Kidney glomerular epithelial cell (primary cell): Measurements from ENCODE around the gene SHC3.

Experiments
- DNase-seq: peaks from one replicate; lab custom pipeline; 2025; lab: John Stamatoyannopoulos, UW

SHC3 gene

DNA sequence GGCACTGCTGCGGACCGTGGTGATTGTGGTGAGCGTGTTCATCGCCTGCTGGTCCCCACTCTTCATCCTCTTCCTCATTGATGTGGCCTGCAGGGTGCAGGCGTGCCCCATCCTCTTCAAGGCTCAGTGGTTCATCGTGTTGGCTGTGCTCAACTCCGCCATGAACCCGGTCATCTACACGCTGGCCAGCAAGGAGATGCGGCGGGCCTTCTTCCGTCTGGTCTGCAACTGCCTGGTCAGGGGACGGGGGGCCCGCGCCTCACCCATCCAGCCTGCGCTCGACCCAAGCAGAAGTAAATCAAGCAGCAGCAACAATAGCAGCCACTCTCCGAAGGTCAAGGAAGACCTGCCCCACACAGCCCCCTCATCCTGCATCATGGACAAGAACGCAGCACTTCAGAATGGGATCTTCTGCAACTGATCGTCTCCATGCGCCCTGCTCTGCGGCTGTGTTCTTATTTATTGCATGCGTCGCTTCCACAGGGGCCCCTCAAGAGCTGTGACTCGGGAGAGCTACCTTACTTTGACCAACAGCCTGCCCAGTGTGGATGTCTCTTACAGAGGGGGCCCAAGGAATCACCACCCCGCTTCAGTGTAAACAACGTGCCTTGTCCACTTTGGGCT, 176.6 kb downstream of the SHC3 start:
- DNase-seq = no peak

DNA sequence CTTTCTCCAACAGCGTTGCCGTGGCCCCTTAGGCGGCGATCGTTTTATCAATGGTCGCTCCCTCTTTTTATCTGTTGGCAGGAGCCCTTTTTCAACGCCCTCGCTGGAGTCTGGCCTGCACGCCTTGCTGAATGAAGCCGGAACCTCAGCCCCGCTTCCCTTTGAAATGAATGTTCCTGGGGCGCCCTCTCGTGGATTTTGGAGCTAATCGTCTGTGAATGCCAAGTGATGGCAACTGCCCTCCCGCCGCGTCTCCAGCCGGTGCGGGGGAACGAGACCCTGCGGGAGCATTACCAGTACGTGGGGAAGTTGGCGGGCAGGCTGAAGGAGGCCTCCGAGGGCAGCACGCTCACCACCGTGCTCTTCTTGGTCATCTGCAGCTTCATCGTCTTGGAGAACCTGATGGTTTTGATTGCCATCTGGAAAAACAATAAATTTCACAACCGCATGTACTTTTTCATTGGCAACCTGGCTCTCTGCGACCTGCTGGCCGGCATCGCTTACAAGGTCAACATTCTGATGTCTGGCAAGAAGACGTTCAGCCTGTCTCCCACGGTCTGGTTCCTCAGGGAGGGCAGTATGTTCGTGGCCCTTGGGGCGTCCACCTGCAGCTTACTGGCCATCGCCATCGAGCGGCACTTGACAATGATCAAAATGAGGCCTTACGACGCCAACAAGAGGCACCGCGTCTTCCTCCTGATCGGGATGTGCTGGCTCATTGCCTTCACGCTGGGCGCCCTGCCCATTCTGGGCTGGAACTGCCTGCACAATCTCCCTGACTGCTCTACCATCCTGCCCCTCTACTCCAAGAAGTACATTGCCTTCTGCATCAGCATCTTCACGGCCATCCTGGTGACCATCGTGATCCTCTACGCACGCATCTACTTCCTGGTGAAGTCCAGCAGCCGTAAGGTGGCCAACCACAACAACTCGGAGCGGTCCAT, 177.4 kb downstream of the SHC3 start:
- peak; percentile 79 for DNase-seq

DNA sequence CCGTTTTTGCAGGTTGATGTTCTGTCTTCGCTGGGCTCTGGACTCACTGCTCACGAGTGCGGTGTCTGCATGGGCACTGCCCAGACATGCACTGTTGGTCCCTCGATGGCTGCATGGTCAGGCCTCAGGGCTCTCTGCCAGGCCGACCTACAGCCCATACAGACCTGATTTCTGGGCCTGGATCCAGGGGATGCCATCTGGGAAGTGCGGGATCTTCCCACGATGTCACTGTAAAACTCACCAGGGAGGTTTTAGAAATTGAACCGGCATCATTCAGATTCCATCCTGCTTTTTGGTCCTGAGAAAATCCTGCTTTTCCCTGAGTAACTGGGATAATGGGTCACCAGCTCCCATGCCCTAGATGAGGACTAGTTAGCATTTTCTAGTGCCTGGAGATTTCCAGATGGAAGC, 178.2 kb downstream of the SHC3 start:
- no peak for DNase-seq

DNA sequence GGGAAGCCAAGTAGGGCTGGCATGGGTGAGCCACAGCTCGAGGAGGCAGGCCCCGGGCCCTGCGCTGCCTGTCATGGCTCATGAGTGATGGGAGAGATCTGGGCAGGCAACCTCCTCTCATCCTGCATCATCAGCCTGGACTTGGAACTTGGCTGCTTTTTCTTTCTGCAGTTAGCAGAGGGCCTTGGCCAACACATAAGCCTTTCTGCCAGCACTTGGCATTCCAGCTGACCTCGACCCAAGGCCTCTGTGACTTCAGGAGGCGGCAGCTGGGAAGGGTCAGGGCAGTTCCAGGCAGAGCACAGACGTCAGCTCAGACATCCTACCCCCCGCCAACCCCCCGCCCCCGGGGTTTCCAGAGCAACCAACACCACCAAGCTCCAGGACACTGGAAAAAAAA, 179.7 kb downstream of the SHC3 start:
- DNase-seq = no peak

DNA sequence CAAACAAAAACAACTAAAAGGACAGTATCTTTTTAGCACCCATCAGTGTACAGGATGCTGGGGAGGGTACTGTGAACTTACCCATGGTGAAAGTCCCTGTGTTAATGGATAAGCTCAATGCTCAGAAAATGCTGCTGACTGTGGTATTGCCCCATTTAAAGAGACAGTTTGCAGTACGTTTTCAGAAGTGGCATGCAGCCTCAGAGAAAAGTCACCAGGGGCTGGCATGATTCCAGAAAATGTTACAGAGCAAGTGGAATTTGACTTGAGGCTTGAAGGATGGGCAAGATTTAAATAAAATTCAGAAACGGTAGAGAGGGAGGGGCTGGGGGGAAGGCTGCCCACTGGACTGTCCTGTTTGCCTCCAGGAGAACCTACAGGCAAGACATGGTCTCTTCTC, 180.1 kb downstream of the SHC3 start:
- DNase-seq = no peak

DNA sequence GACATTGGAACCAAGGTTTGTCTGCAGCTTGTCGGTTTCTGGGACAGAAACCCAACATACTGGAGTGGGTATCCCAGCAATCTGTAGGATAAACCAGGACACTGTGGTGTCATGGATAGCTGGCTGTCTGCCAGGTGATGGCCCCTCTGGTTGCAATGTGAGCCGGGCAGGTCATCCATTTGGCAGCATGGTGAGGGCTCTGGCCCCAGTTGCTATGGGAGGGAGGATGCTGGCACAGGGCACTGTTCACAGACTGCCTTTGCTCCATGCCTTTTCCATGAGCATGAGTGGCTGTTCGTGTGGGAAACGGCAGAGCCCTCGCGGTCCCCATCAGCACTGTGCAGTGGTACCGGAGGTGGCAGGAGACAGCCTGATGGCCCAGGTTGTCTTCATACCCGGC, 181.0 kb downstream of the SHC3 start:
- no peak for DNase-seq

DNA sequence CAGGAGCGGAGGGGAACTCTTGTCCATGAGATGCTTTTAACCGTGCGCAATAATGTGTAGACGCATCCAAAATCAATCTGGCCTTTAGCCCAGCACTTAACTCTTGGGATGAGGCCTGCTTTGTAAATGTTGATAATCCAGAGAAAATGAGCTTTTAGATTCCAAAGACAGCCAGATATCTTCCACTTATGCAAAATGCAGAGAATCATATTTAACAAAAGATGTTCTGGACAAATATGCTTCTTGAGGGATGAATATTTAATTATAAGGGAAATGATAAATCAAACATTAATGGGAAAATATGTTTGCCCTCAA, 181.7 kb downstream of the SHC3 start:
- DNase-seq = no peak

DNA sequence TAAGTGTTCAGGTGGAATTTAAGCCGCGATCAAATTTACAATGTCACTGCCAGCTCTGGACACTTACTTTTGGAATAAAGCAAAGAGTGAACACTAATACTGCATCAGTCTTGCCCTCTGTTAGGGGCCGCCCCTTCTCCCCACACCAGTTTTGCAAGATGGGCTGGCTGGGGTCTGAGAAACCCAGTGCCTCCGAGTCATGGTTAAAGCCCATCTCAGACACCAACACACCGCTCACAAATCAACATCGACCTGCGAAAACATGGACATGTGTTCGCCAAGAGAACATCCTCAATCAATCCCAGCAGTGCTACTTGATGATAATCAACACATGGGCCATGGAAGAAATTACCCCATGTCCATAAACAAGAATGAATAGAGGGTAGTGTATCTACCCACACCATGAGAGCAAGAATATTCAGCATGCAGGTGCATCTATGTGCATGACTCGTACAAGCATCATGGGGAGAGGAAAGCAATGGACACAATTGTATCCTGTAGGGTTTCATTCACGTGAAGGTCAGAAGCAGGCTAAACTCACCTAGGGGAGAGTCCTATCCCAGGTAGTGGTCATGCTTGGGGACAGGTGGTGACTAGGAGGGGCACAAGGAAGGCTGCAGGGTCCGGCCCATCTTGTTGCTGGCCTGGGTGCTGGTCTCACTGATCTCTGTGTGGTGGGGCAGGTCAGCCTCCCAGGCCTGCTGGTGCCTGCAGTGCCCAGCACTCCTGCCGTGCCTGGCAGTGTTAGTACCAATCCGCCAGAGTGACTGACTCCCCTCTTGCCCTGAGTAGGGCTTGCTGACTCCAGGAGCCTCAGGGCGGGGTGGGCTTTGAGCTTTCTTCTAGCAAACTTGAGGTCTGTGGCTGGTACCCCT, 182.3 kb downstream of the SHC3 start:
- DNase-seq = no peak

DNA sequence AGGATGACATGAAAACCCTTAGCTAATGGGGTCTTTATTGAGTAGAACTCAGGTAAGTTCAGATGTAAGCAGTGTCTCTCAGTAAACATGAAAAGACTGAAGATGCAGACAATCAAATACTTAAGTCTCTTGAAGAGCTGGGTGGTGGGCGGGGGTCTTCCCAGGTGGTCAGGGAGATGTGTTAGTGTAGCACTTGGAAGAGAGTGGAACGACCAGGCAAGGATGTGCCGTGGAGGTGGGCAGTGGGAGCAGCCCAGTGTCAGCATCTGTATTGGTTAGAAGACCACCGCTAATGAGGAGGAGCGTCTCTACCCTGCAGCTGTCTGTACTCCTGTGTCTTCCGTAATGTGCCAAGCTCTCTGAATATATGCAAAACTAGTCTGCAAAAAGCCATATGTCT, 183.0 kb downstream of the SHC3 start:
- DNase-seq = no peak

DNA sequence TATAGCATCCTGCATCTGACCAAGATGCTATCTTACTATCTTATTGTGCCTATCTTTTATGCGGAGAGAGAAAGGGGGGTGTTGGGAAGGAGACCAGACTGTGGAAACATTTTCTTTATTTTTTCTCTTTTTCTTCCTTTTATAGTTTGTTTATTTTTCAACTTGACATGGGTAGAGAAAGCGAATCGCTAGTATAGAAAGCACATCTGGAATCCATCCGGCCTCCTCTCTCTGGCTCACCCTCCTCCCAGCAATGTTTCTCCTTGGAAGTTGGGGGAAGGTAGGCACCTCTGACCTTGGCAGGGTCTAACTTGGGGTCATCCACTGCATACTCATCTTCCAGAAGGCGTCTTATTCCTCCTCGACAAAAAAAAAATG, 183.4 kb downstream of the SHC3 start:
- no peak for DNase-seq

DNA sequence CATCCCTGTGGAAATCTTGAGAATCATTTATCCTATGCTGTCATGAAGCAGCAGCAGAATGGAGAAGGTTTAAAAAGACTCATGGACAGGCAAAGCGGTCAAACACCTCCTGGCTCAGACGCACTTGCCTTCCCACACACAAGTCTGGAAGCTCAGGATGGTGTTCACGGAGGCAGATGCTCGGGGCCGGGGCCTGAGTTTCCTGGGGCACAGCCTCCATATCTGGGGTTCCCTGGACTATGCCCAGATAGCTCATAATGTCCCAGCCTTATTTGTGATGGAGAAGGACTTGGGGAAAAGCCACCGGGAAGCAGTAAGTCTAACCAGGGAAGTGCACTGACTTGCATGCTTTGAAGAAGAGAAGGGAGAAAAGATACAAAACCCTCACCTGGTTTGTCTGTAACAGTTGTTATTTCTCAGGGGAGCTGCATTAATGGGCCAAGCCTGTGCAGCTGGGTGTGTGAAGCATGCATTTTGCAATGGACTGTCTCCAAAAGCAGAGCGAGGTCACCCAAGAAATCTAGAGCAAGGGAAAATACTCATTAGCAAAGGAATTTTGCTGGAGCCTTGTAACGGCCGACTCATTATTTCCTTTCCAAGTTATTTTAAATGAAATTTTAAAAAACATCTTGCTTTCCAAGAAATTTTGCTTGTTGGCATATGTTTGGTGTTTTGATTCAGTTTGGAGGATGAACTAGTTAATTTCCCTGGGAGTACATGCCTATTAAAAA, 184.0 kb downstream of the SHC3 start:
- DNase-seq = no peak

DNA sequence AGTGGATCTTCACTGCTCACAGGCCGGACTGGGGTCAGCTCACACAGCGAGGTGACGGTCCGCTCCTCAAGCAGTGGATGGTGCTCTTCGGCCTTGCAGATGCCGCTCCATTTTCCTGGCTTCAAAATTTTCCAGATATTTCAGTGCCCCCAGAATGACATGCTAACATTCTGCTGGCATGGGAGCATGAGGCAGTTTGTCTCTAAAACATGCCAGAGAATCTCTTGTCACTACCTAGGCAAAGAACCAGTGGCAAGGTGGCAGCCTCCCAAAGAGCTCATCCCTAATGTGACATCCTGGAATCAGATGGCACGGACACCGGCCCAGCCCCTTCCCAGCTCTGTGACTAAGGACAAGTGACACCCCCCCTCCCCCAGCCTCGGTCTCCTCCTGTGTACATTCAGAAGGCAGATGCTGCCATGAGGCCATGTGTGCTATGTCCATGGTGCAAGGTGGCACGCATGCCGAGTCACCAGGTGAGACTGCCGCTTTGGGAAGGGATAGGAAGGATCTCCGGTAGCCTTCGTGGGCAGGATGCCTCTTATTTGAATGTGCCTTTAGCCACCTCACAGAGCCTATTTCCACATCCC, 184.7 kb downstream of the SHC3 start:
- DNase-seq = no peak

DNA sequence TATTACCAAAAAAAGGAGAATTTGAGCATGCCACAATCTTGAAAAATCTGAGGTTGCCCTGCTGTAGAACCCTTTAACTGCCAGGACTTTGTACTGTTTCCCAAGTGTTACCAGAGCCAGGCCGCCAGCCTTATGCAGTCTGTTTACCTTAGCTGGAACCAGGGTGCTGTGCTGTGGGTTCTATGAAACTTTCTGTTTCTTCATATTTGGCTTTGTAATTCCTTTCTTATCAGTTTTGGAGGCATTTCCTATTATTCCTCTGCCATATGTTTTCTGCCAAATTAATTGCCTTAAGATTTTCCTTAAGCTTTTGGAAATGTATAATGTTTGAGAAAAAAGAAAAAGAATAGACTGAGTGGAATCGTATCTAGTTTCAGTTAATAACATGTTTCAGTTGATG, 185.3 kb downstream of the SHC3 start:
- no peak for DNase-seq

DNA sequence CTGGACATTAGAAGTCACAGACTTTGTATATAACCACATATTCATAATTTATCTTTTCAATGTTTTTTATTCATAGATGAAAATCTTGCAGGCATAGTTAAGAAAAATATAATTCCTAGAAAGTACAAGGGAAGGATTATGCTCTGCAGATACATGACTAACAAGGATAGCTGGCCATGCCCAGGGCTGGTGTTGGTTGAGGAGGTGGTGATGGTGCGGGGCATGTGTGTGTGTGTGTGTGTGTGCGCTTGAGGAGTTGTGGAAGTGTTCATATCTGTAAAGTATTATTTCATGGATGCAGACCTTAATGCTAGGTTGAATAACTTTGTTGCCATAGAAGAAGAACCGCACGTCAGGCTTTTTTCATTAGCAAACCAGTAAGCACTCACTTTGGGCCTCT, 186.1 kb downstream of the SHC3 start:
- DNase-seq = no peak

DNA sequence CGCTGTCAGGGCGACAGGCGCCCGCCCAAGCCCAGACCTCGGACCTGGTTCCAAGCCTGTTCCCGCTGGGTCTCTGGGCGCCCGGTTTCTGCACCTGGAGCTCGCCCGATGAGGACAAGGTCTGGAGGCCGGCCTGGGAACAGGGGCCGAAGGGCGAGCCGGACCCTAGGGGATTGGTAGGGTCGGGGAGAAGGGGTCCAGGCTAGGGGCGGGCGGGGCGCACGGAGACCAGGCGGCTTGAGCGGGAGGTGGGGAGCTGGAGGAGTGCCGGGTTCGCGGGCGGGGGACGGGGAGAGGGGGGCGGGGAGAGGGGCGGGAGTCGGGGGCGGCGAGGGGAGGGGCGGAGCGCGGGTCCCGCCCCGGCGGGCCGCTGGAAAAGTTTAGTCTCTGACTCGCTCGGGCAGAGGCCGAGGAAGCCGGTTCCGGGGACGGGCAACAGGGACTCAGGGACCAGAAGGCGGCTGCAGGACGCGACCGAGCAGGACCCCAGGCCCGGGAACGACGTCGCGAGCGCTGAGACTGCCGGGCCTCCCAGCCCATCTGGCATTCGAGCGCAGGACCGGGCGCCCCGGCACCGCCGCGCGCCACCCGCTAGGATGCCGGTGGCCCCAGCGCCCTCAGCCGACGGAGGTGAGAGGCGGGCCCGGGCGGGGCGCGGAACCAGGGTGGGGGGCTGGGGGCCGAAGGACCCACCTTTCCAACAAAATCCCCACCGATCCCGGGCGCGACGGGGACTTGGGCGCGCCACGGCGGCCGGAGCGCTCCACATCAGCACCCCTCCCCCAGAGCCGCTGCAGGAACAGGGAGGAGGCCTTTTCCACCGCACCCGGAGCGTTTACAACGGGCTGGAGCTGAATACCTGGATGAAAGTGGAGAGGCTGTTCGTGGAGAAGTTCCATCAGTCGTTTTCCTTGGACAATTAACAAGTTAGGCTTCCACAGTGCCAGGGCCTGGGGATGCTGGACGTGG, 187.3 kb downstream of the SHC3 start, which contains the start of gene S1PR3:
S1PR3 (plus strand) TSS at position 403 of the 969 bp plus-strand sequence. CDS start 9,733 bp downstream, outside the sequence.
- DNase-seq = no peak

DNA sequence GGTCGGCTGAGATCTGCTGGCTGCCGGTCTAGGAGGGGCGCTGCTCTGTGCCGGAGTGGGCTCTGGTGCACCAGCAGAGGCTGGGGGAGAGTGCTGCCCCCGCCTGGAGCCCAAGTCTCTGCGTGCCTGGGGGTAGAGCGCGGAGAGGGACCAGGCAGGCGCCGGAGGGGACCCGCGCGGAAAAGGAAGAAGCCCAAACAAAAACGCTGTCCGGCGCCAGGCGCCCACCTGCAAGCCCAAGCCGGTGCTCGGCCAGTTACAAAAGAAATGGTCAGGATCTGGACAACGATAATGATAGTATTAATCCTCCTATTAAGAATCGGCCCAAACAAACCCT, 187.9 kb downstream of the SHC3 start:
- DNase-seq = no peak

DNA sequence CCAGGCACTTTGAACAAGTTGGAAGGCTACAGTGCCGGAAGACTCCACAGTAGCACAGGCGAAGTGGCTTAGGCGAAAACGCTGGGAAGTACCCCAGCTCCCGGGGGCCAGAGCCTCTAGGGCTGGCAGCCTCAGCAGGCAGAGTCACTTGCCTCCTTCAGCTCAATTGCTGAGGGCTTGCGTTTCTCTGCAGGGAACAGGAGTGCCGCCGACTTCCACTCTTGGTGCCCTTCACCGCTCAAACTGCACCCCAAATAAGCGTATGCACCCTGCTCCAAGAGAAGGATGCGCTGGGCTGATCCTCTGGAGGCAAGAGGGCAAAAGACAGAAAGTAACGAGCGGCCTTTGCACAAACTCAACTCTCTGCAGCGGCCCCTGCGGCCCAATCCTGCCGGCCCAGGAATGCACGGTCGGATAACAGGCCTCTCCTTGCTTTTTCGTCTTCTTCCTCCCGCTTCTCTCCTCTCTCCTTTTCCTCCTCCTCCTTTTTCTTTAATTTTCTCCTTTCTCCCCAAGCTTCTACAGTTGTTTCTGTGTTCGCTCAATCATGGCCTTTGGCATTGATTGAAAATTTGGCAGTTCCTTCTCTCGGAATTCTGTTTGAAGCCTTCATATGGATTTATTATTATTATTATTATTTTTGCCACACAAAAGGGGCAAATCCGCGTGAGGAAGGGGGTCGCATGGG, 188.4 kb downstream of the SHC3 start:
- no peak for DNase-seq

DNA sequence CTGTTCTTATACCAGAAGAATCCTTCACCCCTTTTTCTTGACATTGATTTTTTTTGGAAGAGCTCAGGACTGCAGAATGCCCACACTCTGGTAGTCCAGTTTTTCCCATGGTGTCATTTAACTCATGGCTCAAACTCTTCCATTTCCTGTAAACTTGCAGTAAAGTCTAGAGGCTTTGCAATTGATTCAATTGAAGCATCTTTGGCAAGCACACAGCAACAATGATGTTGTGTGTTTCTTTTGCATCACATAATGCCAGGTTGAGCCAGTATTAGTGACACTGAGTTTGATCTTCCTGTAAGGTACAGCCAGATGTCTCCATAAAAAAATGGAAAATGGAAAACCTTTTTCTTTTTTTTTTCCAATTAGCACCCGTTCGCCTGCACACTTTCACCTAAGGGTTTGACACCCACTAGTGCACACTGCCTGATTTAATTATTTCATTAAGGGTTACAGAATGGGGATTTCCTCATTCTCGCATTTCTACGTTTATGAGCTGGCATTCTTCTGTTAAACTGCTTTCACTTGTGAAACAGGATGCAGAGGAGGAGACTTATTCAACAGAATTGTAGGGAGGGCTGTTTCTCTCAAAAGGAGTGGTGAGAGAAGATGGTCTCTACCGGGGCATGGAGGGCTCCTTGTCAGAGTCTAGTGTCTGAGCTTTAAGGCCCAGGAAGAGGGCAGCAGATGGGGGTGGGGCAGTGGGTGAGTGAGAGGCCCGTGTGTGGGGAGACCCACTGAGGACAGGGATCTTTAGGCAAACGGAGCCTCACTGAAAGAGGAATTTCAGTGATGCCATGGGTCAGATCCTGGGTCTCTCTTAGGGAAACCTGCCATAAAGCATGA, 189.6 kb downstream of the SHC3 start:
- DNase-seq = peak; percentile 64

DNA sequence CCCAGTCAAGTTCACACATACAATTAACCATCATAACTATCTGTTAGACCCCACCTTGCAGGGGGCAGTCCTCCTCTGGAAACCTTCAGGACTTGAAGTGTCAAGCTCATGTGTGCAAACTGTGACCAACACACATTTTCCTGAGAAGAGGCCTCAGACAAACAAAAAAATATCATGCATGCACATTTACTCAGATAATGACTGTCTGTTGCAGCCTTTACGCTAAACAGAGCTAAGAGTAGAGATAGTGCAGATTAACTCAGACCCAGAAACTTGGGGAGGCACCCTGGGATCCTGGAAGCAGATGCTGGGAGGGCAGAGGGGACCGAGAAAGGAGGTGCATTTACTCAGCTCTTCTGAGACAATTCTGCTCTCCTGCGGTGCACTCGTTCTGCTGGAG, 191.0 kb downstream of the SHC3 start:
- DNase-seq = no peak
